T-helper 1 cell treated with Interleukin-12 subunit alpha and Interleukin-12 subunit beta and Interleukin-4 antibody, amounts not matched to agents 30 ng/mL and 1 ng/mL, for 36 hours (primary cell): ENCODE results near the gene ZNF121. TPM values are rescaled to one million over a fixed set of nuclear protein-coding genes. Genes with fewer than 3 reads are reported as not detected.

Experiments
- intact Hi-C: fragments of 100-400 bp; cut with micrococcal nuclease; formaldehyde crosslinking; loops from one replicate; pipeline ENCODE4 v1.15.1; 2024
- total RNA-seq: library from RNA; stranded (reverse); gene quantifications from 2 replicates; pipeline ENCODE4 v1.2.3, GENCODE V29; 2022

Gene ZNF121
- total RNA-seq, 1 donor from 2014 or later = 47.9 TPM

GRCh38 chr19:9539201-9539600 is 45.1 kb downstream of the ZNF121 start:
- intact Hi-C loops = loop anchor here (2.0 to 5.0 kb wide), 2 partner anchors 30 to 253 kb away; no protein-coding TSS in a partner anchor

GRCh38 chr19:9538183-9539058 is 45.9 kb downstream of the ZNF121 start, which contains the start of gene ZNF426:
ZNF426 (minus strand) TSS chr19:9538645; CDS start chr19:9536232, 2,413 bp downstream.
- intact Hi-C loops = loop anchor here (1.0 to 5.0 kb wide), 9 partner anchors 30 to 398 kb away; partner anchors contain the start of genes ZNF121, ZNF266, ZNF317 and ZNF559

- intact Hi-C loops = loop anchor here (5.0 kb wide), 1 partner anchor 256 kb away; no protein-coding TSS in a partner anchor
Measured at GRCh38 chr19:9535934-9536333, 48.4 kb downstream of the ZNF121 start.

- intact Hi-C loops = no loop called here
Measured at GRCh38 chr19:9531933-9532332, 52.4 kb downstream of the ZNF121 start.

GRCh38 chr19:9528757-9529336 is 55.5 kb downstream of the ZNF121 start:
- intact Hi-C loops = no loop called here

GRCh38 chr19:9523885-9524474 is 60.3 kb downstream of the ZNF121 start:
- intact Hi-C loops = no loop called here

Other genes with a start within 250 kb of the ZNF121 start
- gene ZNF177, start 221.5 kb downstream of the ZNF121 start, total RNA-seq = 0.34 and 0.49 TPM in 2 replicates
- 27.8 and 31.8 TPM in 2 replicates for gene ZNF266, start 148.9 kb downstream of the ZNF121 start, total RNA-seq
- gene ZNF560, start 85.9 kb downstream of the ZNF121 start, total RNA-seq = not detected in 2 replicates
- 11.3 and 12.8 TPM in 2 replicates for gene ZNF426, start 45.9 kb downstream of the ZNF121 start, total RNA-seq
- gene ZNF561, start 36.7 kb upstream of the ZNF121 start, total RNA-seq = 32.7 and 32.9 TPM in 2 replicates
- 12.0 and 14.5 TPM in 2 replicates for gene ZNF562, start 90.6 kb upstream of the ZNF121 start, total RNA-seq
- gene ZNF846, start 184.2 kb upstream of the ZNF121 start, total RNA-seq = 3.7 and 4.8 TPM in 2 replicates
- 16.2 and 19.0 TPM in 2 replicates for gene FBXL12, start 234.6 kb upstream of the ZNF121 start, total RNA-seq
- gene UBL5, start 243.4 kb upstream of the ZNF121 start, total RNA-seq = 381 and 389 TPM in 2 replicates